HepG2 (cell line): ENCODE data around the gene TLR9. TPM values are rescaled to one million over a fixed set of nuclear protein-coding genes. Genes with fewer than 3 reads are reported as not detected.
A peak's percentile ranks its signal among the peaks of the same experiment; 100 is the strongest.

Source experiments
- ARNT2 ChIP-seq: sonication (generic); formaldehyde crosslinking; IDR thresholded peaks from 2 replicates; pipeline ENCODE4 v1.8.0; 2022; ENCODE audit warnings: mild to moderate bottlenecking, low read depth, missing genetic modification reagents, moderate library complexity
- FOSL2 ChIP-seq: sonication (generic); formaldehyde crosslinking; IDR thresholded peaks from 2 replicates; pipeline ENCODE4 v1.4.0; 2020; ENCODE audit warnings: missing genetic modification reagents
- FOXA3 ChIP-seq: IDR thresholded peaks from 2 replicates; pipeline ENCODE4 v1.6.1; 2016; ENCODE audit warnings: missing genetic modification reagents, missing compliant biosample characterization
- HMG20A ChIP-seq: IDR thresholded peaks from 2 replicates; pipeline ENCODE4 v1.6.1; 2016; ENCODE audit warnings: borderline replicate concordance
- KAT7 ChIP-seq: IDR thresholded peaks from 2 replicates; pipeline ENCODE4 v1.6.1; 2018; ENCODE audit warnings: borderline replicate concordance, missing compliant biosample characterization
- NFE2L1 ChIP-seq: sonication (generic); formaldehyde crosslinking; IDR thresholded peaks from 2 replicates; pipeline ENCODE4 v1.4.0; 2020; ENCODE audit warnings: missing genetic modification reagents, mild to moderate bottlenecking, borderline replicate concordance
- POLR2A ChIP-seq, 2 experiments: IDR thresholded peaks; 2 replicates each; pipeline ENCODE4 v1.6.1; 2011; ENCODE audit warnings: low read depth in 2 of 2, low read length in 2 of 2, mild to moderate bottlenecking in 1 of 2, moderate library complexity in 1 of 2; ENCODE audit not compliant: insufficient read depth in 1 of 2
- RBM22 ChIP-seq: fragments of 200-400 bp; formaldehyde crosslinking; optimal IDR thresholded peaks from 2 replicates; pipeline ENCODE3; 2017; ENCODE audit warnings: mild to moderate bottlenecking, low read length, moderate library complexity
- REXO4 ChIP-seq: sonication (generic); formaldehyde crosslinking; IDR thresholded peaks from 2 replicates; pipeline ENCODE4 v1.8.0; 2022; ENCODE audit warnings: missing genetic modification reagents, mild to moderate bottlenecking, borderline replicate concordance
- RFX5 ChIP-seq: IDR thresholded peaks from 2 replicates; pipeline ENCODE4 v1.6.1; 2011; ENCODE audit warnings: low read depth, low read length, improper control_type of control experiment
- SMAD1 ChIP-seq: sonication (generic); formaldehyde crosslinking; IDR thresholded peaks from 2 replicates; pipeline ENCODE4 v1.4.0; 2020; ENCODE audit warnings: missing genetic modification reagents, low read depth, mild to moderate bottlenecking, borderline replicate concordance
- SOX6 ChIP-seq, 2 experiments: fragments of 450-650 bp in 1 of 2; sonication (generic) in 1 of 2; formaldehyde crosslinking in 1 of 2; IDR thresholded peaks; 2 replicates each; pipeline versions ENCODE4 v1.4.0 to v1.6.1; 2017 to 2020; ENCODE audit warnings: antibody characterized with exemption in 1 of 2, mild to moderate bottlenecking in 1 of 2, missing genetic modification reagents in 1 of 2
- TBX2 ChIP-seq: sonication (generic); formaldehyde crosslinking; IDR thresholded peaks from 2 replicates; pipeline ENCODE4 v1.5.0; 2020; ENCODE audit warnings: missing genetic modification reagents, mild to moderate bottlenecking, borderline replicate concordance
- TEAD3 ChIP-seq: optimal IDR thresholded peaks from 2 replicates; pipeline ENCODE3; 2016; ENCODE audit warnings: borderline replicate concordance
- ZBTB1 ChIP-seq: sonication (generic); formaldehyde crosslinking; IDR thresholded peaks from 2 replicates; pipeline ENCODE4 v1.4.0; 2020; ENCODE audit warnings: missing genetic modification reagents, borderline replicate concordance
- ZBTB7A ChIP-seq: sonication (generic); formaldehyde crosslinking; IDR thresholded peaks from 2 replicates; pipeline ENCODE4 v1.8.0; 2022; ENCODE audit warnings: mild to moderate bottlenecking, missing genetic modification reagents
- ZC3H13 ChIP-seq: sonication (generic); formaldehyde crosslinking; IDR thresholded peaks from 2 replicates; pipeline ENCODE4 v1.8.1; 2023; ENCODE audit warnings: mild to moderate bottlenecking, missing genetic modification reagents, moderate library complexity
- ZFP36L1 ChIP-seq: sonication (generic); formaldehyde crosslinking; IDR thresholded peaks from 2 replicates; pipeline ENCODE4 v1.8.0; 2022; ENCODE audit warnings: mild to moderate bottlenecking, missing genetic modification reagents, moderate library complexity
- ZNF230 ChIP-seq: sonication (generic); formaldehyde crosslinking; IDR thresholded peaks from 2 replicates; pipeline ENCODE4 v1.4.0; 2020; ENCODE audit warnings: mild to moderate bottlenecking, missing genetic modification reagents
- ZNF546 ChIP-seq: sonication (generic); formaldehyde crosslinking; conservative IDR thresholded peaks from 2 replicates; pipeline ENCODE4 v1.8.1; 2023; ENCODE audit warnings: mild to moderate bottlenecking, missing genetic modification reagents
- ZNF644 ChIP-seq: IDR thresholded peaks from 2 replicates; pipeline ENCODE4 v1.6.1; 2016; ENCODE audit warnings: low read depth
- ZNF691 ChIP-seq: sonication (generic); formaldehyde crosslinking; IDR thresholded peaks from 2 replicates; pipeline ENCODE4 v1.4.0; 2020; ENCODE audit warnings: missing genetic modification reagents, low read depth, mild to moderate bottlenecking, borderline replicate concordance
- ZNF768 ChIP-seq: sonication (generic); formaldehyde crosslinking; IDR thresholded peaks from 2 replicates; pipeline ENCODE4 v1.4.0; 2020; ENCODE audit warnings: missing genetic modification reagents
- ZNF790 ChIP-seq: sonication (generic); formaldehyde crosslinking; IDR thresholded peaks from 2 replicates; pipeline ENCODE4 v1.8.0; 2022; ENCODE audit warnings: missing genetic modification reagents, mild to moderate bottlenecking, borderline replicate concordance
- polyA plus RNA-seq, 8 experiments: library from polyadenylated mRNA; depleted of rRNA in 3 of 8; stranded (reverse) in 7 of 8; unstranded in 1 of 8; fragments of >200 nt; fragmentation: Illumina TruSeq in 4 of 8; extraction: Trizol in 4 of 8; gene quantifications; 2 replicates each; pipeline versions ENCODE4 v1.2.1 to v1.2.3, GENCODE V29; 2011 to 2016; ENCODE audit warnings: low read depth in 4 of 8, missing spikeins in 1 of 8, mixed read lengths in 1 of 8; ENCODE audit not compliant: insufficient read depth in 1 of 8
- total RNA-seq, 5 experiments: library from RNA; depleted of rRNA; stranded (reverse); fragments of >200 nt; fragmentation: Illumina TruSeq; extraction: Trizol; gene quantifications; 2 replicates each; pipeline ENCODE4 v1.2.3, GENCODE V29; 2016; ENCODE audit warnings: low read depth in 1 of 5
- TF ChIP-seq, protein P1 (sequence below): sonication (generic); formaldehyde crosslinking; IDR thresholded peaks from 2 replicates; pipeline ENCODE4 v1.4.0; 2020; ENCODE audit warnings: missing genetic modification reagents, borderline replicate concordance
- TF ChIP-seq, protein P2 (sequence below): sonication (generic); formaldehyde crosslinking; IDR thresholded peaks from 2 replicates; pipeline ENCODE4 v1.8.1; 2023; ENCODE audit warnings: mild to moderate bottlenecking, missing genetic modification reagents

TLR9 gene
- total and polyA plus RNA-seq, 2 of the 13 experiments (the other 11 are each of a cell fraction or from before 2014, with no cell fraction given), result not detected

DNA sequence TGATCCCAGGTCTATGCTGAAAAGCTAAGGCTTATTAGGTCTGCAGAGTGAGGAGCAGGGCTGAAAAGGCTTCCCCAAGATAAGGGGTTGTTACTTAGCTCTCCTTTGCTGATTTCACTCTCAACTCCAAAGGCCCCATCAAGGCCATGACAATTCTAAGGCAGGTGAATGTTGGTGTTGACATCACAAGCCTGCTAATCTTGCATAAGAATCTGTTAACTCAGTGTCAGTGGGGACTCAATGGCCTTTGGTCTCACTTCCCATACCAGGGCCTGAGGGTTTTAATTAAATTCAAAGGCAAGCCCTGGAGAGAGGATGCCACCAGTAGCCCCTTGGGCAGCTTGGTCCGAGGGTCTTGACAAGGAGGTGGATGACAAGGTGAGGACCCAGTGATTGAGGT is 36.9 kb downstream of the TLR9 start (continued):
- TF ChIP-seq, protein P1, sequence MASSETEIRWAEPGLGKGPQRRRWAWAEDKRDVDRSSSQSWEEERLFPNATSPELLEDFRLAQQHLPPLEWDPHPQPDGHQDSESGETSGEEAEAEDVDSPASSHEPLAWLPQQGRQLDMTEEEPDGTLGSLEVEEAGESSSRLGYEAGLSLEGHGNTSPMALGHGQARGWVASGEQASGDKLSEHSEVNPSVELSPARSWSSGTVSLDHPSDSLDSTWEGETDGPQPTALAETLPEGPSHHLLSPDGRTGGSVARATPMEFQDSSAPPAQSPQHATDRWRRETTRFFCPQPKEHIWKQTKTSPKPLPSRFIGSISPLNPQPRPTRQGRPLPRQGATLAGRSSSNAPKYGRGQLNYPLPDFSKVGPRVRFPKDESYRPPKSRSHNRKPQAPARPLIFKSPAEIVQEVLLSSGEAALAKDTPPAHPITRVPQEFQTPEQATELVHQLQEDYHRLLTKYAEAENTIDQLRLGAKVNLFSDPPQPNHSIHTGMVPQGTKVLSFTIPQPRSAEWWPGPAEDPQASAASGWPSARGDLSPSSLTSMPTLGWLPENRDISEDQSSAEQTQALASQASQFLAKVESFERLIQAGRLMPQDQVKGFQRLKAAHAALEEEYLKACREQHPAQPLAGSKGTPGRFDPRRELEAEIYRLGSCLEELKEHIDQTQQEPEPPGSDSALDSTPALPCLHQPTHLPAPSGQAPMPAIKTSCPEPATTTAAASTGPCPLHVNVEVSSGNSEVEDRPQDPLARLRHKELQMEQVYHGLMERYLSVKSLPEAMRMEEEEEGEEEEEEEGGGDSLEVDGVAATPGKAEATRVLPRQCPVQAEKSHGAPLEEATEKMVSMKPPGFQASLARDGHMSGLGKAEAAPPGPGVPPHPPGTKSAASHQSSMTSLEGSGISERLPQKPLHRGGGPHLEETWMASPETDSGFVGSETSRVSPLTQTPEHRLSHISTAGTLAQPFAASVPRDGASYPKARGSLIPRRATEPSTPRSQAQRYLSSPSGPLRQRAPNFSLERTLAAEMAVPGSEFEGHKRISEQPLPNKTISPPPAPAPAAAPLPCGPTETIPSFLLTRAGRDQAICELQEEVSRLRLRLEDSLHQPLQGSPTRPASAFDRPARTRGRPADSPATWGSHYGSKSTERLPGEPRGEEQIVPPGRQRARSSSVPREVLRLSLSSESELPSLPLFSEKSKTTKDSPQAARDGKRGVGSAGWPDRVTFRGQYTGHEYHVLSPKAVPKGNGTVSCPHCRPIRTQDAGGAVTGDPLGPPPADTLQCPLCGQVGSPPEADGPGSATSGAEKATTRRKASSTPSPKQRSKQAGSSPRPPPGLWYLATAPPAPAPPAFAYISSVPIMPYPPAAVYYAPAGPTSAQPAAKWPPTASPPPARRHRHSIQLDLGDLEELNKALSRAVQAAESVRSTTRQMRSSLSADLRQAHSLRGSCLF (CRISPR knock-in tag), result no peak
- TF ChIP-seq SOX6 (IDR thresholded peaks at IDR 0.05), result no peak
- peak; percentile 31; the same call in 1 of the 2 replicates for TF ChIP-seq SOX6 (CRISPR knock-in tag; IDR thresholded peaks at IDR 0.05)
- no peak for TF ChIP-seq KAT7 (CRISPR knock-in tag)
- no peak for TF ChIP-seq RFX5
- TF ChIP-seq RBM22, result no peak
- peak; percentile 56; the same call in 1 of the 2 replicates for TF ChIP-seq FOXA3
- no peak for TF ChIP-seq TEAD3
- no peak for TF ChIP-seq ZBTB1 (CRISPR knock-in tag)
- TF ChIP-seq HMG20A (CRISPR knock-in tag), result peak; percentile 43; the same call in 1 of the 2 replicates
- no peak for TF ChIP-seq ZFP36L1 (CRISPR knock-in tag)
- no peak for TF ChIP-seq ARNT2
- no peak for TF ChIP-seq ZNF691 (CRISPR knock-in tag)
- TF ChIP-seq TBX2 (CRISPR knock-in tag), result 0 out of 2 replicates have a peak, but pooled peaks have one; percentile 26
- no peak for TF ChIP-seq REXO4
- TF ChIP-seq NFE2L1, result no peak
- TF ChIP-seq POLR2A (IDR thresholded peaks at IDR 0.05; ENCODE audit: insufficient read depth in 1 of 2, low read depth in 2 of 2, low read length in 2 of 2), result no peak
- no peak for TF ChIP-seq ZNF768 (CRISPR knock-in tag)
- no peak for TF ChIP-seq ZNF546 (CRISPR knock-in tag)
- TF ChIP-seq FOSL2, result 0 out of 2 replicates have a peak, but pooled peaks have one; percentile 3
- TF ChIP-seq ZBTB7A (CRISPR knock-in tag), result no peak
- 0 out of 2 replicates have a peak, but pooled peaks have one; percentile 14 for TF ChIP-seq ZNF644 (CRISPR knock-in tag)
- TF ChIP-seq ZC3H13 (CRISPR knock-in tag), result no peak
- TF ChIP-seq ZNF230, result no peak
- TF ChIP-seq SMAD1 (CRISPR knock-in tag), result no peak
- TF ChIP-seq, protein P2, sequence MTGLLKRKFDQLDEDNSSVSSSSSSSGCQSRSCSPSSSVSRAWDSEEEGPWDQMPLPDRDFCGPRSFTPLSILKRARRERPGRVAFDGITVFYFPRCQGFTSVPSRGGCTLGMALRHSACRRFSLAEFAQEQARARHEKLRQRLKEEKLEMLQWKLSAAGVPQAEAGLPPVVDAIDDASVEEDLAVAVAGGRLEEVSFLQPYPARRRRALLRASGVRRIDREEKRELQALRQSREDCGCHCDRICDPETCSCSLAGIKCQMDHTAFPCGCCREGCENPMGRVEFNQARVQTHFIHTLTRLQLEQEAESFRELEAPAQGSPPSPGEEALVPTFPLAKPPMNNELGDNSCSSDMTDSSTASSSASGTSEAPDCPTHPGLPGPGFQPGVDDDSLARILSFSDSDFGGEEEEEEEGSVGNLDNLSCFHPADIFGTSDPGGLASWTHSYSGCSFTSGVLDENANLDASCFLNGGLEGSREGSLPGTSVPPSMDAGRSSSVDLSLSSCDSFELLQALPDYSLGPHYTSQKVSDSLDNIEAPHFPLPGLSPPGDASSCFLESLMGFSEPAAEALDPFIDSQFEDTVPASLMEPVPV (CRISPR knock-in tag), result no peak
- no peak for TF ChIP-seq ZNF790
